IPS-18a (cell line): Measurements from ENCODE around the gene THAP2.

ENCODE experiments used
- H3K27ac ChIP-seq: one replicate; pipeline ENCODE4 v1.5.1; 2013; ENCODE audit warnings: low read length
- H3K27me3 ChIP-seq: one replicate; pipeline ENCODE4 v1.6.1; 2013; ENCODE audit warnings: mild to moderate bottlenecking, low read length; ENCODE audit not compliant: control insufficient read depth, insufficient read depth
- H3K36me3 ChIP-seq: one replicate; pipeline ENCODE4 v1.6.1; 2013; ENCODE audit warnings: low read depth, low read length; ENCODE audit not compliant: control insufficient read depth
- H3K4me1 ChIP-seq: one replicate; pipeline ENCODE4 v1.6.1; 2013; ENCODE audit warnings: low read depth, low read length; ENCODE audit not compliant: control insufficient read depth
- H3K4me3 ChIP-seq: one replicate; pipeline ENCODE4 v1.5.1; 2013; ENCODE audit warnings: low read length
- H3K9ac ChIP-seq: one replicate; pipeline ENCODE4 v1.6.1; 2013; ENCODE audit warnings: mild to moderate bottlenecking, low read length, moderate library complexity
- H3K9me3 ChIP-seq: one replicate; pipeline ENCODE4 v1.6.1; 2013; ENCODE audit warnings: low read depth, low read length; ENCODE audit not compliant: control insufficient read depth

The THAP2 gene

DNA sequence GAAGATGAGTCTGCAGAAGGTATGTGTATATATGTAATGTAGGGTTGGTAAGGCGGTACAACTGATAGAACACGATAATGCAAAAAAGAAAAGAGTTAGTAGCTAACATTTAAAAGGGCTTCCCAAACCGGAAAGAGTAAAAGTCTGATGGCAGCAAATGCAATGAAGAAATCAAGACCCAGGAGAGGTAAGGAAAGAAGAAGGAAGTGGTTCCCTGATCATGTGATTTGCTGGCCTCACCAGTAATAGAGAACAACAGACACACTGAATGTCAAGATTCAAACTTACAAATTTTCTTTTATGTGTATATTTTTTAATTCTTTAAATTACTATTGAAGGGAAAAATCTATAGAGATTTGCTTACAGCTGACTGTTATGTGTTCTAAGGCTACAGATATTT lies 18.8 kb upstream of the THAP2 start:
- H3K36me3 ChIP-seq: peaks cover 62% of the 10 kb centered on the region
- no peaks in the 10 kb centered on the region for H3K9me3 ChIP-seq
- no peaks in the 10 kb centered on the region for H3K27me3 ChIP-seq
- no peaks in the 10 kb centered on the region for H3K4me1 ChIP-seq
- H3K4me3 ChIP-seq: no peak overlapping the region
- no peak overlapping the region for H3K27ac ChIP-seq
- no peak overlapping the region for H3K9ac ChIP-seq

DNA sequence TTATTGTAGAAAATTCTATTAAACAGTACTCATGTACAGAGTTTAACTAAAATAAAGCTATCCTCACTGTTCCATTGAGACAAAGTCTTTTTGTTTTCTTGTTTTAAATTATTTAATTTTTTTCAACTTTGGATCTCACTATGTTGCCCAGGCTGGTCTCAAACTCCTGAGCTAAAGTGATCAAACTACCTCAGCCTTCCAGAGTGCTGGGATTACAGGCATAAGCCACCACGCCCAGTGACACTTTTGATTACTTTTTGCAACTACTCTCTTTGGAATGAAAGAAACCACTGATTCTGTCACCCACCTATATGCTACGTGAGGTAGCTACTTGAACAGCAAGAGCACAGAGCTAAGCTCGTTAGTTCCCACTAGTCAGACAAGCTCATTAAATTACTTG lies 17.6 kb upstream of the THAP2 start:
- no peak overlapping the region for H3K4me3 ChIP-seq
- H3K4me1 ChIP-seq: no peaks in the 10 kb centered on the region
- H3K36me3 ChIP-seq: peaks cover 57% of the 10 kb centered on the region
- no peak overlapping the region for H3K27ac ChIP-seq
- no peaks in the 10 kb centered on the region for H3K27me3 ChIP-seq
- H3K9me3 ChIP-seq: no peaks in the 10 kb centered on the region
- no peak overlapping the region for H3K9ac ChIP-seq

DNA sequence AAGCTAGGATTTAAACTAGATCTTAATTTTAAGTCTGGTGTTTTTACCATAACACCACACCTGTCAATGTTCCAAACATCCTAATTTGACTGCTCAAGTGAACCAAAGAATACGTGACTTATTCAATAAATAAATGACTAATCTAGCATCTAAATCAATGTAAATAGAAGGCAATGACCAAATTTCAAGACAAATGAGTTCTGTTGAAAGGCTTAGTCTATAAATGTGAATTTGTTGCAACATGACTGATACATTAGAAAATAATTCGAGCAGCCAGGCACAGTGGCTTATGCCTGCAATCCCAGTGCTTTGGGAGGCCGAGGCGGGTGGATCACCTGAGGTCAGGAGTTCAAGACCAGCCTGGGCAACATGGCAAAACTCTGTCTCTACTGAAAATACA lies 15.6 kb upstream of the THAP2 start:
- H3K4me3 ChIP-seq: no peak overlapping the region
- H3K9me3 ChIP-seq: peaks cover 6% of the 10 kb centered on the region
- no peaks in the 10 kb centered on the region for H3K27me3 ChIP-seq
- H3K4me1 ChIP-seq: no peaks in the 10 kb centered on the region
- H3K9ac ChIP-seq: no peak overlapping the region
- H3K27ac ChIP-seq: no peak overlapping the region
- H3K36me3 ChIP-seq: peaks cover 47% of the 10 kb centered on the region

DNA sequence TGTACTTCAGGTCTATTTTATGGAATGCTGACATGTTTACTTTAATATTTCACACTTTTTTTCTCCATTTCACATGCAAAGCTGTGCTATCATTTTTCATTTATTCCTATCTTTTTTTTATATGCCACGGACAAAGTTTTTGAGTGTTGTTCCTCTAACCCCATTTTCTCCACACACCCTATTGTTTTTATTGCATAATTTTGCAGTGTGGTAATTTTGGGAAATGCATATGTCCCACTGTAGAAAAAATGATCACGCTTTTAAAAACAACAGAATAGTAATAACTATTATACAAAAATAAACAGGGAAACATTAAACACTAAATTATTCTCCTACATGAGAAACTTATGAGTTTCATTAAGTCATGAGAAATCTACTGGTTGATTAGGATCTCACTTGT lies 14.7 kb upstream of the THAP2 start:
- H3K27me3 ChIP-seq: no peaks in the 10 kb centered on the region

DNA sequence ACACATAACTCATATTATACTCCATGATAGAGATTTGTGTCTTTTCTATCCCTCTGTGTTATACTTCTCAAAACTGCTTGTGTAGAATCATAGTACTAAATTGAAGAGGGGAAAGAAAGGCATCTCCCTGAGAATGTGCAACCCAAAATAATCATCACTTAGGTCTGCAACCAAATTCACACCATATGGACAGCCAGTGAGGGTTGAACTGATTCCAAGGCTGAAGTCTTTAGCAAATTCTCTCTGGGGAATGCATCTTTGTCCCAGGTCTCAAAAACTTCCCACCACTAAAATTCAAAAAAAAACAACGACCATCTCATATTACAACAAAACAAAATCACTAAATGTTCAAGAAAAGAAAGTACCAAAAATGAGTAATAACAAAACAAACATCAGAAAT lies 11.4 kb upstream of the THAP2 start:
- H3K9me3 ChIP-seq: peaks cover 10% of the 10 kb centered on the region
- H3K27ac ChIP-seq: no peak overlapping the region
- no peak overlapping the region for H3K4me3 ChIP-seq
- H3K27me3 ChIP-seq: no peaks in the 10 kb centered on the region
- peaks cover 29% of the 10 kb centered on the region for H3K36me3 ChIP-seq
- H3K4me1 ChIP-seq: no peaks in the 10 kb centered on the region
- no peak overlapping the region for H3K9ac ChIP-seq

More for the DNA sequence above, 14.7 kb upstream of the THAP2 start:
- Histone ChIP-seq H3K4me3 (no peak overlapping the region), H3K36me3 (peaks cover 42% of the 10 kb centered on the region), H3K9me3 (peaks cover 10% of the 10 kb centered on the region), H3K4me1 (no peaks in the 10 kb centered on the region), H3K9ac (no peak overlapping the region), H3K27ac (no peak overlapping the region)

DNA sequence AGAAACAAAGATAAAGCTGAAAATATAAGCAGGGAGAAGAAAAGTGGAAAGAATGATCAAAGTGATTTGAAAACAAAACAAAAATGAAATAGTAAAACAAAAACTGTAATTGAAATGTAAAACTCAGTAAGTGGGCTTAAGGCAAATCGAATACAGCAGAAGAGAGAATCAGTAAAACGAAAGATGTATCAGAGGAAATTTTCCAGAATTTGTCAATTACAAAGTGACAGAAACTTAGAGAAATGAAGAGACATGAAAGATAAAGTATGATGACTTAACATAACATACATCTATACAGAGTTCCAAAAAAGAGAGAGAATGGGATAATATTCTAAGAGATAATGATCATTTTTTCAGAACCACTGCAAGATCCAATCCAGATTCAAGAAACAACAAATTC lies 11.0 kb upstream of the THAP2 start:
- Histone ChIP-seq H3K27me3 (no peaks in the 10 kb centered on the region), H3K27ac (no peak overlapping the region), H3K9ac (no peak overlapping the region), H3K9me3 (peaks cover 10% of the 10 kb centered on the region), H3K4me3 (no peak overlapping the region), H3K4me1 (no peaks in the 10 kb centered on the region), H3K36me3 (peaks cover 29% of the 10 kb centered on the region)

DNA sequence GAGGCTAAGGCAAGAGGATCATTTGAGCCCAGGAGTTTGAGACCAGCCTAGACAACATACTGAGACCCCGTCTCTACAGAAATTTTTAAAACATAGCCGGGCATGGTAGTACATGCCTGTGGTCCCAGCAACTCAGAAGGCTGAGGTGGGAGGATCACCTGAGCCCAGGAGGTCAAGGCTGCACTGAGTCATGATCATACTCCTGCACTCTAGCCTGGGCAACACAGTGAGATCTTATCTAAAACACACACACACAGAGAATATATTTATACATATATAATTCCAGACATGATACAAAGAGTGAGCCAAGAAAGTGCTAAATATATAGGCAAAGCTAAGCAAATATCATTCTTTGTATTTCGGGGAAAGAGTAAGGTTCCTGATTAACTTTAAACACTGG lies 9.9 kb upstream of the THAP2 start:
- no peak overlapping the region for H3K9ac ChIP-seq
- peaks cover 10% of the 10 kb centered on the region for H3K9me3 ChIP-seq
- peaks cover 38% of the 10 kb centered on the region for H3K36me3 ChIP-seq
- H3K27me3 ChIP-seq: no peaks in the 10 kb centered on the region
- H3K4me3 ChIP-seq: no peak overlapping the region
- H3K27ac ChIP-seq: no peak overlapping the region
- no peaks in the 10 kb centered on the region for H3K4me1 ChIP-seq

DNA sequence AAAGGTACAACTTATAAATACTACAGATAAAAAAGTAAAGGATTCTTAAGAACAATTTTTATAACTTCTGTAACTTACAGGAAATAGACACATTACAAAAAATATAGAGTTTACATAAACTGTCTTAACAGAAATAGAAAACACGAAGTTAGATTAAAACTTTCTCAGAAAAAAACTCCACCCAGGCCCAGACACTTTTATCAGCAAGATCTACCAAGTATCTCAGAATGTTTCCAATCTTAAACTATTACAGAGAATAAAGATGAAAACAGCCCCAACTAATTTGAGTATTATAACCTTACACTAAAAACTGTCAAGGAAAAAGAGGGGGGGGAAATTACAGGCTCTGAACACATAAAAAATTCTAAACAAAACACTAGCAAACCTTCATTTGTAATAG lies 8.6 kb upstream of the THAP2 start:
- H3K36me3 ChIP-seq: peaks cover 50% of the 10 kb centered on the region
- H3K4me1 ChIP-seq: no peaks in the 10 kb centered on the region
- H3K4me3 ChIP-seq: no peak overlapping the region
- H3K27ac ChIP-seq: no peak overlapping the region
- peaks cover 10% of the 10 kb centered on the region for H3K9me3 ChIP-seq
- H3K9ac ChIP-seq: no peak overlapping the region
- H3K27me3 ChIP-seq: no peaks in the 10 kb centered on the region

DNA sequence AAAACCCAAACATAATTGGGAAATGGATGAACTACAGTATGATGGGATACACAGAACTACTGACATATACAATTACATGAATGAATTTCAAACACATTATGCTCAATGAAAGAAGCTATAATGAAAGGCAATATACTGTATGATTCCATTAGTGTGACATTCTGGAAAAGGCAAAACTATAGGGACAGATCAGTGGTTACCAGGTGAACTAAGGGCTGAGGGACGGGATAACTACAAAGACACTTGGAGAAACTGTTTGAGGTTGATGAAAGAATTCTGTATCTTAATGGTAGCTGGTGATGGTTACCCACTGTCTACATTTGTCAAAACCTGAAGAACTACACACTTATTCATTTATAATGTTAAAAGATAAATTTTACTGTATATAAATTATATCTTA lies 8.2 kb upstream of the THAP2 start:
- H3K9me3 ChIP-seq: peaks cover 10% of the 10 kb centered on the region
- no peak overlapping the region for H3K9ac ChIP-seq
- no peaks in the 10 kb centered on the region for H3K27me3 ChIP-seq
- H3K4me1 ChIP-seq: no peaks in the 10 kb centered on the region
- H3K36me3 ChIP-seq: peaks cover 50% of the 10 kb centered on the region
- H3K27ac ChIP-seq: no peak overlapping the region
- no peak overlapping the region for H3K4me3 ChIP-seq

DNA sequence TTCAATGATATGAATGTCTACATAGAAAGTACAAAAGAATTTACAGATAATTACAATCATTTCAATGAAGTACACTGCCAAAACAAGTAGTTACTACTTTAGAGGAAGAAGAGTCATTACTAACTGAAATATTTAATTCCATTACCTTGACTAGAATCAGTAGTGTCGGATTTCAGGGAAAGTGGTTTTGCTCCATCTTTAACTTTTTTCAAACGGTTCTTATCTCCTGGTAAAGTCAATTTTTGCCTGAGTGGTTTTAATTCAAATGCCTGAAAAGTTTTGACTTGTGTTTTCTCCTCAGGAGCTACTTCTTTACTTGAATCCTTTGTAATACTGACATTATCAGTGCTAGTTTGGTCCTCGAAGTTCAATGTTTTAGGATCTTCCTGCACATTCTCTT lies 7.4 kb upstream of the THAP2 start:
- Histone ChIP-seq H3K4me1 (peaks cover 3% of the 10 kb centered on the region), H3K36me3 (peaks cover 48% of the 10 kb centered on the region), H3K9ac (no peak overlapping the region), H3K27ac (no peak overlapping the region), H3K4me3 (no peak overlapping the region), H3K9me3 (peaks cover 10% of the 10 kb centered on the region), H3K27me3 (no peaks in the 10 kb centered on the region)

DNA sequence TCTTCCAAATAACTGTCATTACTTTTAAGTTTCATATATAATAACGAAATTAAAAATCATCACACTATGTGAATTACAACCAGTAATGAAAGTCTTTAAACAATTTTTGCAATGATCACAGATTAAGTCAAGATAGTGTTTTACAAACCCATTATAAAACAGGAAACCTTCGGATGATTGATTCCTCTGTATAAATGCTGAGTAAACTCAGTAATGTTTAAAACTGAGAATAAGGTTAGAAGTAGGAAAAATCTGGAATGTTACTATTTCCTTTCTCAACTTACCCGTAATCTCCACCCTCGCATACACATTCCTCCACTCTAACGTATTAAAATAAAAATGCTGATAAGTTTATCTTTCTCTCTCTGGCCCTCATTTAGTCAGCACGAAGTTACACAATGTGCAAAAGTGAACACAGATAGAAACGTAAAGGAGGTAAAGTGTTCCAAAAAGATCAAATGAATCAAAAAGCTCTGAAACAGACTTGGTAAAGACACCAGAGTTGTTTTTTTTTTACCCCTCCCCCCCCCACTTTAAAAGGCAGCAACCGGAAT lies 2.0 kb upstream of the THAP2 start:
- Histone ChIP-seq H3K27ac (no peak overlapping the region), H3K27me3 (no peaks in the 10 kb centered on the region), H3K9ac (peak overlapping the region; percentile 89), H3K36me3 (peaks cover 25% of the 10 kb centered on the region), H3K9me3 (no peaks in the 10 kb centered on the region), H3K4me1 (peaks cover 14% of the 10 kb centered on the region), H3K4me3 (peak overlapping the region; percentile 88)

DNA sequence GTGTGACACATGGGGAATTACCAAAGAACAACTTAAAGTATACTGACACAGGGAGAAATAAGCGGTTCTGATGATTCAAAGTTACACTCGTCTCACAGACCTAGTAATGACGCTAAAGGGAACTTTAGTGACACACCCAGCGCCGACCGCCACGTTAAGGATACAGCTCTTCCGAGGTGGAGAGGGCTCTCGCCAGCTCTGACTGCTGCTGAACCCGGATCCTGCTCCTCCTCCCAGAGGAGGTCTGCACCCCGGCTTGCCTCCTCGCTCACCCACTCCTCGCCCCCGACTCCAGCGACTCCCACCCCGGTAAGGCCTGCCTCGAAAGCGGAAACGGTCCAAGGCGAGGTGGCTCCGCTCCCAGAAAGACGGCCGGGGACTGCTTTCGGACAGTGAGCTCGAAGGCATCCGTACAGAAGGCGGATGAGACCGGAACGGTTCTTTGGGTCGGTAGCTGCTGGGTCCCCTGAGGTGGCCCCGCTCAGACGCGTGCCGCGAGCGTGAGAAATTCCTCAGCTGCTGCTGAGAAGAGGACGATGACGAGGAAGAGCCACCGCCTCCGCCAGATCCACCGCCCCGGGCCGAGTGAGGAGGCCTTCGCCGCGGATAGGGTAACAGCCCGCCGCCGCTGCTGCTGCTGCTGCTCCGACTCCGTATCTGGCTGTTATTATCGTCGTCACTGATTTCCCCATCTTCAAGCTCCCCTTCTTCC lies 1.1 kb upstream of the THAP2 start:
- Histone ChIP-seq H3K27ac (peak overlapping the region; percentile 26), H3K36me3 (peaks cover 21% of the 10 kb centered on the region), H3K4me3 (peak overlapping the region; percentile 88), H3K9me3 (no peaks in the 10 kb centered on the region), H3K9ac (peak overlapping the region; percentile 89), H3K4me1 (peaks cover 14% of the 10 kb centered on the region), H3K27me3 (no peaks in the 10 kb centered on the region)
